Thoracic aorta (tissue), 2 donors: ENCODE measurements around the gene CFDP1. TPM values are rescaled to one million over a fixed set of nuclear protein-coding genes. Genes with fewer than 3 reads are reported as not detected.
A peak's percentile ranks its signal among the peaks of the same experiment; 100 is the strongest.

Source experiments
- ATAC-seq: fragments of 150-250 bp; one replicate; pipeline ENCODE4 v1.8.0; 2017; ENCODE audit warnings: low read depth; ENCODE audit not compliant: insufficient number of reproducible peaks, low FRiP score
- DNase-seq: peaks from one replicate; pipeline ENCODE4 v3.0.0-alpha.2; 2020; ENCODE audit warnings: low spot score
- H3K27ac ChIP-seq, 2 donors: fragments of 200-600 bp; sonication (generic); 1 replicate in 1 of 2; 2 replicates in 1 of 2; pipeline ENCODE4 v1.5.1; 2016; ENCODE audit warnings: mild to moderate bottlenecking in 2 of 2, moderate library complexity in 2 of 2
- H3K27me3 ChIP-seq: fragments of 200-600 bp; sonication (generic); replicated peaks from 2 replicates; pipeline ENCODE4 v1.6.0; 2016; ENCODE audit warnings: mild to moderate bottlenecking; ENCODE audit not compliant: insufficient read depth
- H3K36me3 ChIP-seq: fragments of 200-600 bp; sonication (generic); one replicate; pipeline ENCODE4 v1.5.1; 2016
- H3K4me1 ChIP-seq, 2 donors: fragments of 200-600 bp; sonication (generic); 1 replicate in 1 of 2; 2 replicates in 1 of 2; pipeline versions ENCODE4 v1.5.1 to v1.6.0; 2016; ENCODE audit warnings: low read depth in 2 of 2, mild to moderate bottlenecking in 1 of 2; ENCODE audit not compliant: control insufficient read depth in 1 of 2
- H3K4me3 ChIP-seq: fragments of 200-600 bp; sonication (generic); 2 replicates; pipeline ENCODE4 v1.5.1; 2016; ENCODE audit warnings: mild to moderate bottlenecking
- H3K9me3 ChIP-seq: fragments of 200-600 bp; sonication (generic); 2 replicates; pipeline ENCODE4 v1.5.1; 2016
- CTCF ChIP-seq: fragments of 200-600 bp; sonication (generic); IDR thresholded peaks from one replicate; pipeline ENCODE4 v1.5.1; 2019; ENCODE audit warnings: antibody characterized with exemption
- total RNA-seq, 2 donors: library from RNA; depleted of rRNA; stranded (reverse); fragments of >200 nt; gene quantifications; one replicate each; pipeline versions ENCODE4 v1.1.0 to v1.2.3, GENCODE V29; 2016

Gene CFDP1
- total RNA-seq, 2 donors from 2014 or later, result 31.1 to 84.7 TPM

- Histone ChIP-seq H3K4me1 (peaks cover 65 to 85% of the 10 kb centered on the region in 2 donors), H3K4me3 (peak overlapping the region; percentile 92), H3K27ac (peak overlapping the region; percentile 96 to 99), H3K9me3 (no peaks in the 10 kb centered on the region), H3K27me3 (no peaks in the 10 kb centered on the region), H3K36me3 (peaks cover 5% of the 10 kb centered on the region)
- no peak for ATAC-seq
- no peak for TF ChIP-seq CTCF
- DNase-seq, result no peak
These were observed 186.6 kb downstream of the CFDP1 start for GRCh38 chr16:75246504-75247205.

GRCh38 chr16:75244844-75245758 is 188.2 kb downstream of the CFDP1 start:
- Histone ChIP-seq H3K9me3 (no peaks in the 10 kb centered on the region), H3K36me3 (peaks cover 11% of the 10 kb centered on the region), H3K27ac (peak overlapping the region; percentile 96 to 99), H3K4me1 (peaks cover 70 to 99% of the 10 kb centered on the region in 2 donors), H3K4me3 (peak overlapping the region; percentile 59), H3K27me3 (no peaks in the 10 kb centered on the region)
- peak; percentile 84 for ATAC-seq
- TF ChIP-seq CTCF, result no peak
- DNase-seq, result peak; percentile 77

- Histone ChIP-seq H3K4me3 (peak overlapping the region; percentile 59), H3K27me3 (no peaks in the 10 kb centered on the region), H3K4me1 (peaks cover 73 to 99% of the 10 kb centered on the region in 2 donors), H3K27ac (peak overlapping the region; percentile 96 to 99), H3K9me3 (no peaks in the 10 kb centered on the region), H3K36me3 (peaks cover 11% of the 10 kb centered on the region)
- DNase-seq, result no peak
- no peak for TF ChIP-seq CTCF
- ATAC-seq, result no peak
These were observed 189.0 kb downstream of the CFDP1 start for GRCh38 chr16:75244225-75244809.

Other genes with a start within 250 kb of the CFDP1 start
- 10 to 100 TPM; 12.5 TPM for gene CTRB2, start 226.3 kb downstream of the CFDP1 start, total RNA-seq
- 1 to 10 TPM; 4.9 to 9.3 TPM for gene CTRB1, start 214.5 kb downstream of the CFDP1 start, total RNA-seq
- 100 to 1,000 TPM; 116 to 166 TPM for gene BCAR1, start 181.9 kb downstream of the CFDP1 start, total RNA-seq
- gene TMEM170A, start 31.2 kb upstream of the CFDP1 start, total RNA-seq, result 10 to 100 TPM; 11.6 to 29.6 TPM
- 1 to 10 TPM; 7.7 to 8.3 TPM for gene CHST6, start 61.9 kb upstream of the CFDP1 start, total RNA-seq
- under 1 TPM in 1 of 2 donors, not detected in 1; 0.56 TPM for gene CHST5, start 102.6 kb upstream of the CFDP1 start, total RNA-seq
- 10 to 100 TPM; 10.4 to 11.8 TPM for gene TMEM231, start 122.7 kb upstream of the CFDP1 start, total RNA-seq
- 100 to 1,000 TPM; 101 to 122 TPM for gene GABARAPL2, start 132.9 kb upstream of the CFDP1 start, total RNA-seq
- gene ADAT1, start 189.8 kb upstream of the CFDP1 start, total RNA-seq, result 10 to 100 TPM; 41.2 to 46.3 TPM
- gene KARS1, start 214.2 kb upstream of the CFDP1 start, total RNA-seq, result 10 to 100 TPM; 71.5 to 76.1 TPM
- gene TERF2IP, start 214.3 kb upstream of the CFDP1 start, total RNA-seq, result 10 to 100 TPM; 78.3 to 83.8 TPM
- gene CPHXL2, start 243.5 kb upstream of the CFDP1 start, total RNA-seq, result not detected